GM12878 (cell line): ENCODE results near the gene FUT3. TPM values are rescaled to one million over a fixed set of nuclear protein-coding genes. Genes with fewer than 3 reads are reported as not detected.
A peak's percentile ranks its signal among the peaks of the same experiment; 100 is the strongest.
"Not testable (repeated sequence)": the region's sequence is repeated elsewhere in the genome, so short reads cannot be mapped to it uniquely, and the experiment has no call there.

Experiments used
- ATAC-seq: fragments of 200-7000 bp; cut with Tn5 transposase; 3 replicates; pipeline ENCODE4 v1.9.1; 2020; ENCODE audit warnings: mild to moderate bottlenecking, moderate library complexity
- BruUV-seq: library from RNA; stranded (reverse); fragments of 400-500 nt; replicated peaks from 2 replicates; lab custom pipeline; 2021; lab: Mats Ljungman, UMichigan
- CTCF ChIA-PET: fragments of 300-600 bp; sonication (Branson Sonifier 250); formaldehyde crosslinking; extraction: SDS; loops from one replicate; lab custom pipeline; 2021; ENCODE audit warnings: inconsistent platforms; lab: Yijun Ruan, JAX
- POLR2A ChIA-PET: fragments of 350-600 bp; formaldehyde crosslinking; extraction: SDS; loops from one replicate; lab custom pipeline; 2021; ENCODE audit warnings: inconsistent platforms; lab: Charles Lee
- RAD21 ChIA-PET: fragments of 300-600 bp; sonication (Branson Sonifier 250); formaldehyde crosslinking; loops from one replicate; lab custom pipeline; 2023; ENCODE audit warnings: antibody characterized with exemption; ENCODE audit not compliant: unreplicated experiment; lab: Charles Lee
- SMC1A ChIA-PET: fragments of 300-600 bp; sonication (Branson Sonifier 250); formaldehyde crosslinking; loops from one replicate; lab custom pipeline; 2023; ENCODE audit not compliant: unreplicated experiment, uncharacterized antibody; lab: Charles Lee
- DNase-seq: peaks from one replicate; pipeline ENCODE4 v3.0.0-alpha.2; 2011; ENCODE audit warnings: low read depth, low spot score
- FAIRE-seq: peaks from 3 replicates; lab custom pipeline; 2011; peaks lifted over from hg19 to GRCh38; lab: Jason Lieb, UNC
- H2AFZ ChIP-seq: 2 replicates; pipeline ENCODE4 v1.6.0; 2011; ENCODE audit warnings: low read depth, low read length, control low read depth; ENCODE audit not compliant: control insufficient read depth
- H3K27ac ChIP-seq: 2 replicates; pipeline ENCODE4 v1.5.1; 2011; ENCODE audit warnings: control low read depth; ENCODE audit not compliant: control insufficient read depth, insufficient read depth
- H3K27me3 ChIP-seq, 2 experiments: replicated peaks in 1 of 2; 2 replicates each; pipeline versions ENCODE4 v1.6.0 to v1.6.1; 2011; ENCODE audit warnings: low read length in 1 of 2; ENCODE audit not compliant: control insufficient read depth in 2 of 2, insufficient read depth in 2 of 2
- H3K36me3 ChIP-seq, 2 experiments: 2 replicates each; pipeline ENCODE4 v1.5.1; 2011; ENCODE audit warnings: low read length in 1 of 2; ENCODE audit not compliant: control insufficient read depth in 2 of 2, insufficient read depth in 2 of 2
- H3K4me1 ChIP-seq: 2 replicates; pipeline ENCODE4 v1.6.1; 2011; ENCODE audit warnings: mild to moderate bottlenecking, low read length, moderate library complexity, mixed read lengths; ENCODE audit not compliant: control insufficient read depth, insufficient read depth
- H3K4me2 ChIP-seq: 2 replicates; pipeline ENCODE4 v1.6.0; 2011; ENCODE audit warnings: control low read depth; ENCODE audit not compliant: control insufficient read depth, insufficient read depth
- H3K4me3 ChIP-seq: fragments of 200-600 bp; sonication (generic); 2 replicates; pipeline ENCODE4 v1.5.1; 2016
- H3K79me2 ChIP-seq: 2 replicates; pipeline ENCODE4 v1.6.0; 2011; ENCODE audit warnings: low read length; ENCODE audit not compliant: control insufficient read depth, insufficient read depth
- H3K9ac ChIP-seq: 2 replicates; pipeline ENCODE4 v1.8.0; 2011; ENCODE audit warnings: low read length, control low read depth, mixed read lengths; ENCODE audit not compliant: control insufficient read depth, insufficient read depth
- H3K9me3 ChIP-seq: replicated peaks from 3 replicates; pipeline ENCODE4 v1.5.1; 2011; ENCODE audit warnings: mild to moderate bottlenecking, low read length; ENCODE audit not compliant: control insufficient read depth, insufficient read depth
- H4K20me1 ChIP-seq: 2 replicates; pipeline ENCODE4 v1.6.0; 2011; ENCODE audit not compliant: control insufficient read depth, insufficient read depth
- ATF7 ChIP-seq: fragments of 450-650 bp; IDR thresholded peaks from 2 replicates; pipeline ENCODE4 v1.6.1; 2016; ENCODE audit warnings: low read depth, mild to moderate bottlenecking
- IKZF1 ChIP-seq: fragments of 450-650 bp; conservative IDR thresholded peaks from 2 replicates; pipeline ENCODE4 v1.6.1; 2017; ENCODE audit warnings: antibody characterized with exemption, mild to moderate bottlenecking
- IKZF2 ChIP-seq, 2 experiments: fragments of 450-650 bp; IDR thresholded peaks; 2 replicates each; pipeline ENCODE4 v1.6.1; 2017; ENCODE audit warnings: mild to moderate bottlenecking in 2 of 2, moderate library complexity in 2 of 2
- NR2F1 ChIP-seq: fragments of 450-650 bp; conservative IDR thresholded peaks from 2 replicates; pipeline ENCODE4 v1.6.1; 2017; ENCODE audit warnings: mild to moderate bottlenecking
- SPI1 ChIP-seq: IDR thresholded peaks from 2 replicates; pipeline ENCODE4 v1.6.1; 2011; ENCODE audit warnings: low read depth, mild to moderate bottlenecking, low read length, moderate library complexity, borderline replicate concordance; ENCODE audit not compliant: insufficient read depth
- WGBS: methylation state at CpG from one replicate; pipeline ENCODE4 v1.1.6; 2016; ENCODE audit warnings: low lambda C conversion rate; ENCODE audit not compliant: insufficient replicate concordance, insufficient coverage; ENCODE audit errors: missing lambda C conversion rate; 5-methylcytosine and 5-hydroxymethylcytosine counted together
- in situ Hi-C: fragments of 300-500 bp; cut with MboI; formaldehyde crosslinking; loops from 9 replicates; pipeline ENCODE4 v1.14.3; 2018; ENCODE audit warnings: mixed read lengths
- intact Hi-C: fragments of 100-400 bp; cut with micrococcal nuclease; formaldehyde crosslinking; loops from one replicate; pipeline ENCODE4 v1.14.2; 2022; ENCODE audit not compliant: unreplicated experiment
- polyA plus RNA-seq, 11 experiments: library from polyadenylated mRNA; depleted of rRNA in 4 of 11; unstranded in 6 of 11; stranded (reverse) in 5 of 11; fragments of >200 nt; fragmentation: Nextera tagmentation in 4 of 11; fragmentation: Illumina TruSeq in 1 of 11; extraction: Ambion mirVana in 4 of 11; extraction: Trizol in 1 of 11; gene quantifications; 1 replicate in 1 of 11; 2 replicates in 10 of 11; pipeline versions ENCODE4 v1.2.1 to v1.2.3, GENCODE V29; 2011 to 2016; ENCODE audit warnings: inconsistent platforms in 2 of 11, missing spikeins in 2 of 11, low read depth in 1 of 11
- total RNA-seq, 4 experiments: library from RNA; depleted of rRNA in 3 of 4; stranded (reverse); fragments of >200 nt in 3 of 4; fragmentation: Illumina TruSeq in 1 of 4; extraction: Trizol in 1 of 4; gene quantifications; 2 replicates each; pipeline versions ENCODE4 v1.2.1 to v1.2.3, GENCODE V29; 2013 to 2021

Gene FUT3
- total and polyA plus RNA-seq, 10 of the 15 experiments (the other 5 are each of a cell fraction or from before 2014, with no cell fraction given) = 0.04 to 0.31 (median 0.07) TPM; not detected in 7

- H3K36me3 ChIP-seq, H3K4me3 ChIP-seq, FAIRE-seq, RAD21 ChIA-PET, DNase-seq, H3K79me2 ChIP-seq, H3K4me2 ChIP-seq, H3K4me1 ChIP-seq, H3K27me3 ChIP-seq, BruUV-seq, H4K20me1 ChIP-seq, H3K27ac ChIP-seq, POLR2A ChIA-PET, H2AFZ ChIP-seq, H3K9me3 ChIP-seq, in situ Hi-C loops, H3K9ac ChIP-seq: not testable (repeated sequence)
- ChIA-PET CTCF (interaction anchor here (0.6 to 1.3 kb wide), 2 partner anchors 80 to 385 kb away, joined by 3 to 4 read pairs; partner anchors contain the start of gene NRTN), SMC1A (interaction anchor here (0.8 kb wide), 1 partner anchor 80 kb away, joined by 3 read pairs; the partner anchor contains the start of gene NRTN)
- 42% methylated on average over 11 of the region's 11 CpGs for WGBS
- intact Hi-C loops = loop anchor here (2.0 kb wide), 1 partner anchor 79 kb away; the partner anchor contains the start of gene NRTN
- TF ChIP-seq SPI1 (peak; percentile 79; the same call in 1 of the 2 replicates), ATF7 (peak; percentile 32; the same call in 1 of the 2 replicates), NR2F1 (0 out of 2 replicates have a peak, but pooled peaks have one; percentile 23), IKZF1 (peak; percentile 47; the same call in 1 of the 2 replicates), IKZF2 (IDR thresholded peaks at IDR 0.05) (peak; percentile 33 to 45; a peak in 2 of 4 replicates)
- ATAC-seq = peak; percentile 80
Observed at GRCh38 chr19:5884065-5884811, 33.0 kb upstream of the FUT3 start.

GRCh38 chr19:5883157-5883873 is 32.1 kb upstream of the FUT3 start:
- FAIRE-seq, ATAC-seq, BruUV-seq, H3K4me1 ChIP-seq, H3K27ac ChIP-seq, H4K20me1 ChIP-seq, H3K4me3 ChIP-seq, H3K9ac ChIP-seq, POLR2A ChIA-PET, in situ Hi-C loops, intact Hi-C loops, H3K79me2 ChIP-seq, H2AFZ ChIP-seq, RAD21 ChIA-PET, DNase-seq, H3K4me2 ChIP-seq, H3K9me3 ChIP-seq, H3K27me3 ChIP-seq, H3K36me3 ChIP-seq: not testable (repeated sequence)
- ChIA-PET SMC1A (interaction anchor here (0.8 kb wide), 1 partner anchor 79 kb away, joined by 3 read pairs; the partner anchor contains the start of gene NRTN), CTCF (interaction anchor here (0.6 to 1.3 kb wide), 2 partner anchors 79 to 385 kb away, joined by 3 to 4 read pairs; partner anchors contain the start of gene NRTN)
- WGBS = 45% methylated on average over 10 of the region's 13 CpGs
